HEK293 (cell line): ENCODE data around the gene TTLL4.

Source experiments
- CTCF ChIA-PET: fragments of 350-600 bp; formaldehyde crosslinking; extraction: SDS; loops from one replicate; lab custom pipeline; 2021; ENCODE audit warnings: antibody characterized with exemption; lab: Yijun Ruan, JAX
- POLR2A ChIA-PET: fragments of 300-600 bp; formaldehyde crosslinking; extraction: SDS; loops from one replicate; lab custom pipeline; 2020; ENCODE audit warnings: antibody characterized with exemption, inconsistent platforms; lab: Yijun Ruan, JAX
- H3K27ac ChIP-seq: fragments of 200-500 bp; sonication (Bioruptor generic); 2 replicates; pipeline ENCODE4 v1.5.1; 2014; ENCODE audit warnings: low read depth, low read length, control low read depth, inconsistent platforms; ENCODE audit errors: extremely low read depth
- H3K36me3 ChIP-seq, 2 experiments: fragments of 200-500 bp in 1 of 2; sonication (Bioruptor generic) in 1 of 2; 1 replicate in 1 of 2; 2 replicates in 1 of 2; pipeline ENCODE4 v1.5.1; 2014 to 2017; ENCODE audit warnings: inconsistent platforms in 2 of 2, low read length in 2 of 2; ENCODE audit not compliant: control insufficient read depth in 2 of 2, insufficient read depth in 1 of 2
- H3K4me1 ChIP-seq: fragments of 200-500 bp; sonication (Bioruptor generic); 2 replicates; pipeline ENCODE4 v1.5.1; 2014; ENCODE audit warnings: mild to moderate bottlenecking, low read length, inconsistent platforms; ENCODE audit not compliant: control insufficient read depth, insufficient read depth
- H3K4me3 ChIP-seq: 2 replicates; pipeline ENCODE4 v1.5.1; 2011; ENCODE audit warnings: low read depth, mild to moderate bottlenecking, control low read depth, low read length, moderate library complexity
- H3K9me3 ChIP-seq: fragments of 200-500 bp; sonication (Bioruptor generic); 2 replicates; pipeline ENCODE4 v1.5.1; 2014; ENCODE audit warnings: low read depth, low read length, inconsistent platforms; ENCODE audit not compliant: control insufficient read depth, insufficient read depth
- GLI2 ChIP-seq: fragments of 450-650 bp; formaldehyde crosslinking; IDR thresholded peaks from 2 replicates; pipeline ENCODE4; 2017; ENCODE audit warnings: missing biosample characterization, missing genetic modification characterization, low read depth, borderline replicate concordance
- GLI4 ChIP-seq: fragments of 450-650 bp; formaldehyde crosslinking; IDR thresholded peaks from 2 replicates; pipeline ENCODE4 v1.5.1; 2016; ENCODE audit warnings: missing biosample characterization, missing genetic modification characterization
- PBX3 ChIP-seq: sonication (generic); formaldehyde crosslinking; IDR thresholded peaks from 2 replicates; pipeline ENCODE4 v1.8.1; 2022; ENCODE audit warnings: mild to moderate bottlenecking, moderate library complexity, missing genetic modification reagents
- PRDM1 ChIP-seq: fragments of 450-650 bp; formaldehyde crosslinking; IDR thresholded peaks from 2 replicates; pipeline ENCODE4; 2016; ENCODE audit warnings: missing biosample characterization, missing genetic modification characterization
- RBAK ChIP-seq: fragments of 450-650 bp; formaldehyde crosslinking; IDR thresholded peaks from 2 replicates; pipeline ENCODE4 v1.5.1; 2016; ENCODE audit warnings: missing biosample characterization, missing genetic modification characterization
- SCRT1 ChIP-seq: fragments of 450-650 bp; formaldehyde crosslinking; IDR thresholded peaks from 2 replicates; pipeline ENCODE4 v1.5.1; 2016; ENCODE audit warnings: missing biosample characterization, missing genetic modification characterization, borderline replicate concordance
- ZBTB17 ChIP-seq: fragments of 450-650 bp; formaldehyde crosslinking; IDR thresholded peaks from 2 replicates; pipeline ENCODE4 v1.5.1; 2016; ENCODE audit warnings: missing biosample characterization, missing genetic modification characterization
- ZFP69B ChIP-seq: fragments of 450-650 bp; formaldehyde crosslinking; IDR thresholded peaks from 2 replicates; pipeline ENCODE4 v1.5.1; 2016; ENCODE audit warnings: missing biosample characterization, missing genetic modification characterization
- ZNF114 ChIP-seq: fragments of 450-650 bp; formaldehyde crosslinking; IDR thresholded peaks from 2 replicates; pipeline ENCODE4 v1.5.0; 2017; ENCODE audit warnings: missing biosample characterization, missing genetic modification characterization
- ZNF174 ChIP-seq: fragments of 450-650 bp; formaldehyde crosslinking; IDR thresholded peaks from 2 replicates; pipeline ENCODE4 v1.5.0; 2017; ENCODE audit warnings: missing biosample characterization, mild to moderate bottlenecking, missing genetic modification characterization
- ZNF324 ChIP-seq: fragments of 450-650 bp; formaldehyde crosslinking; IDR thresholded peaks from 2 replicates; pipeline ENCODE4 v1.5.1; 2016; ENCODE audit warnings: missing biosample characterization, missing genetic modification characterization
- ZNF558 ChIP-seq: fragments of 450-650 bp; formaldehyde crosslinking; IDR thresholded peaks from 2 replicates; pipeline ENCODE4 v1.5.1; 2016; ENCODE audit warnings: missing biosample characterization, missing genetic modification characterization
- ZNF610 ChIP-seq: fragments of 450-650 bp; formaldehyde crosslinking; IDR thresholded peaks from 2 replicates; pipeline ENCODE4 v1.5.1; 2016; ENCODE audit warnings: missing biosample characterization, missing genetic modification characterization, borderline replicate concordance
- ZNF626 ChIP-seq: fragments of 450-650 bp; sonication (Bioruptor Pico); formaldehyde crosslinking; IDR thresholded peaks from 2 replicates; pipeline ENCODE4 v1.5.1; 2018; ENCODE audit warnings: missing biosample characterization, missing genetic modification characterization, inconsistent platforms
- ZNF629 ChIP-seq: fragments of 450-650 bp; formaldehyde crosslinking; IDR thresholded peaks from 2 replicates; pipeline ENCODE4 v1.5.1; 2017; ENCODE audit warnings: missing biosample characterization, missing genetic modification characterization
- ZNF658 ChIP-seq: fragments of 450-650 bp; formaldehyde crosslinking; IDR thresholded peaks from 2 replicates; pipeline ENCODE4; 2016; ENCODE audit warnings: missing biosample characterization, missing genetic modification characterization
- ZNF76 ChIP-seq: fragments of 450-650 bp; formaldehyde crosslinking; IDR thresholded peaks from 2 replicates; pipeline ENCODE4; 2016; ENCODE audit warnings: low read depth, missing biosample characterization, missing genetic modification characterization, borderline replicate concordance
- ZSCAN23 ChIP-seq: fragments of 450-650 bp; formaldehyde crosslinking; IDR thresholded peaks from 2 replicates; pipeline ENCODE4 v1.5.1; 2016; ENCODE audit warnings: missing biosample characterization, missing genetic modification characterization
- TF ChIP-seq, protein P1 (sequence below): fragments of 450-650 bp; formaldehyde crosslinking; IDR thresholded peaks from 2 replicates; pipeline ENCODE4 v1.5.1; 2016; ENCODE audit warnings: missing biosample characterization, missing genetic modification characterization

The TTLL4 gene

GRCh38 chr2:218788529-218789255, 78.1 kb downstream of the TTLL4 start (continued):
- TF ChIP-seq ZFP69B (tag by site-specific recombination) (no peak), RBAK (tag by site-specific recombination) (no peak), SCRT1 (tag by site-specific recombination) (no peak), ZBTB17 (tag by site-specific recombination) (no peak), PBX3 (CRISPR knock-in tag) (no peak), ZNF324 (tag by site-specific recombination) (no peak)

DNA sequence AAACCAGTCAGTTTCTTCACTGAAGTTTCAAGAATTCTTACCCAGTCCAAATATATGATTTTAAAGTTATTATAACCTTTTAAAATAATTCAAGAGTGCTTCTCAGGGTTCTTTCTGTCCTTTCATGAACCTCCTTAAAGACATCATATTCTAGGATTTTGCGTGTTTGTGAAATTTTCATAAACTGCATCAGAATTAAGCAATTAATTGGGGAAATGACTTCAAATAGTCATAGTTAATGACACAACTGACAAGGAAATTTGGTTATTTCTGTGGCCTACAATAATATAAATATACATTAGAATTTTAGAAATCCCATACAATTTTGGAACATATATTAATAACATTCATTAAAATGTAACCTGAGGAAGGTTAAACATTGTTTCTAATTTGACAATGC, 81.8 kb downstream of the TTLL4 start:
- Histone ChIP-seq H3K9me3 (no peaks in the 10 kb centered on the region), H3K4me3 (no peak overlapping the region), H3K4me1 (no peaks in the 10 kb centered on the region), H3K36me3 (no peaks in the 10 kb centered on the region), H3K27ac (no peak overlapping the region)
- no peak for TF ChIP-seq ZNF629 (tag by site-specific recombination)
- TF ChIP-seq ZNF174 (tag by site-specific recombination): no peak
- TF ChIP-seq GLI4 (tag by site-specific recombination): no peak
- no peak for TF ChIP-seq ZNF626
- POLR2A ChIA-PET: no interaction called here
- CTCF ChIA-PET: interaction anchor here (1.0 kb wide), 1 partner anchor 105 kb away, joined by 3 read pairs; no protein-coding TSS in a partner anchor

DNA sequence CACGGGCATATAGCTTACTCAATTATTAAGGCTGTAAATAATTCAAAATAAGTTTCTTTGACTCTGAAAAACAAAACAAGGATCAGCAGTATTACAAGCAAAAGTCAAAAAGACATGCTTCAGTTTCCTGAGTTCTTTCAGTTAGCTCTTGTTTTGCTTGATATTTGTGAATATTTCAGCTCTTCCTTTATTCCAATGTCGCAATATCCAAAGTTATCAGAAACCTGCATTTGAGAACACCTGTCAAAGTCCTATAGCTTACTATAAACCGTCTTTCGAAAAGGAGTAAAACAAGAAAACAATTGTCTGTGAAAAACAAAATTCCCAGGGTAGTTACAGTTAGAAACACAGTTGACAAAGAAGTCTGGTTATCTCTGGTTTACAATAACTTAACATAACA, 86.1 kb downstream of the TTLL4 start:
- Histone ChIP-seq H3K4me3 (no peak overlapping the region), H3K36me3 (no peaks in the 10 kb centered on the region), H3K9me3 (no peaks in the 10 kb centered on the region), H3K27ac (no peak overlapping the region), H3K4me1 (peaks cover 14% of the 10 kb centered on the region)
- no peak for TF ChIP-seq ZNF76
- TF ChIP-seq ZNF658 (tag by site-specific recombination): no peak
- TF ChIP-seq ZNF610 (tag by site-specific recombination): no peak
- TF ChIP-seq ZSCAN23 (tag by site-specific recombination): no peak
- TF ChIP-seq PRDM1: no peak
- TF ChIP-seq ZNF558 (tag by site-specific recombination): no peak
- no peak for TF ChIP-seq GLI4 (tag by site-specific recombination)
- TF ChIP-seq, protein P1, sequence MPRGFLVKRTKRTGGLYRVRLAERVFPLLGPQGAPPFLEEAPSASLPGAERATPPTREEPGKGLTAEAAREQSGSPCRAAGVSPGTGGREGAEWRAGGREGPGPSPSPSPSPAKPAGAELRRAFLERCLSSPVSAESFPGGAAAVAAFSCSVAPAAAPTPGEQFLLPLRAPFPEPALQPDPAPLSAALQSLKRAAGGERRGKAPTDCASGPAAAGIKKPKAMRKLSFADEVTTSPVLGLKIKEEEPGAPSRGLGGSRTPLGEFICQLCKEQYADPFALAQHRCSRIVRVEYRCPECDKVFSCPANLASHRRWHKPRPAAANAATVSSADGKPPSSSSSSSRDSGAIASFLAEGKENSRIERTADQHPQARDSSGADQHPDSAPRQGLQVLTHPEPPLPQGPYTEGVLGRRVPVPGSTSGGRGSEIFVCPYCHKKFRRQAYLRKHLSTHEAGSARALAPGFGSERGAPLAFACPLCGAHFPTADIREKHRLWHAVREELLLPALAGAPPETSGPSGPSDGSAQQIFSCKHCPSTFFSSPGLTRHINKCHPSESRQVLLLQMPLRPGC: no peak
- TF ChIP-seq GLI2 (tag by site-specific recombination): no peak
- TF ChIP-seq ZNF114 (tag by site-specific recombination): no peak
- POLR2A ChIA-PET: no interaction called here
- CTCF ChIA-PET: interaction anchor here (0.7 kb wide), 1 partner anchor 150 kb away, joined by 3 read pairs; no protein-coding TSS in a partner anchor
